ENCODE measurements around the gene INCENP. TPM values are rescaled to one million over a fixed set of nuclear protein-coding genes. Genes with fewer than 3 reads are reported as not detected.
"Not testable (repeated sequence)": the region's sequence is repeated elsewhere in the genome, so short reads cannot be mapped to it uniquely, and the experiment has no call there.

INCENP gene
- total RNA-seq, 1 donor from 2014 or later, result 10.3 TPM

DNA sequence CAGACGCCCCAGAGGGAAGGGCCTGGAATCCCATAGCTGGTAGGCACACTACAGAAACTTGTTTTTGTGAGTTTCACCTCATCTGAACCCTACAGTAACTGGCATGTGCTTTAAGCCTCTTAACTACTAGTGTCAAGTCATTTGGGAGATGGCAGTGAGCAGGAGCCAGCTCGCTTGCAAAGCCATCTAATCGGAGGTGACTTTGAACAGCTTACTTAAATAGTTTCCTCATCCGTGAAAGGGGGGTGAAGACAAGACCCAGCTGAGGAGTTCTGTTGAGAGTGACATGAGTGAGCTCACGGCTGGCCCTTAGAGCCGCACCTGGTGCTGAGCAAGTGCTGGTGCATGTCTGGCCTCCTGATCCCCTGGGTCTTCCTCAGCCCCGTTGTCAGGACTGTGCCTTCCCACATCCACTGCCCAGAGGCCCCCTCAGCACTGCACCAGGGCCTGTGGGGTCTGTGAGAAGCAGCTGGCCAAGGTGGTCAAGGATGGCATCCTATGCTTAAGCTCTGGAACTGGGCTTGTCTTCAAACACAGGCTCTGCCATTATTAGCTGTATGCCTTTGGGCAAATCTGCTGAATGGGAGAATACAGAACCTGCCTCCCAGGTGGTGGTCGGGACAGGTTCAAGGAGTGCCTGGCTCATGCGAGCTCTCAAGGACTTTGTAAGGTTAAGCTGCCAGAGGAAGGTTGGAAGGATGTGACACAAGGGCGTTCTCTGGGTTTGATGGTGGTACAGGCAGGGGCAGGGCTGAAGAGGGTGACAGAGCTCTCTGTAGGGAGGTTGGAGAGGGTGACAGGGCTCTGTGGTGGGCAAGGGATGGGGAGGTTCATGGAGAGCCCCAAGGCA lies 27.3 kb downstream of the INCENP start:
- ATAC-seq (ENCODE audit: poor library complexity), result peak; percentile 67

DNA sequence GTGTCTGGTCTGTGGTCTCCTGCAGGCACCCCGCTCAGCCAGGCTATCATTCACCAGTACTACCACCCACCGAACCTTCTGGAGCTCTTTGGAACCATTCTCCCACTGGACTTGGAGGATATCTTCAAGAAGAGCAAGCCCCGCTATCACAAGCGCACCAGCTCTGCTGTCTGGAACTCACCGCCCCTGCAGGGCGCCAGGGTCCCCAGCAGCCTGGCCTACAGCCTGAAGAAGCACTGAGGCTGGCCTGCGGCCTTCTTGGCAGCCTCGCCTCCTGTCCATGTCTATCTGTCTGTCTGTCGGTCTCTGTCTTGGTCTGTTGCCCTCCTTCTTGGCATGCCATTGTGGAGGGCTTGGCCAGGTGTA lies 27.9 kb downstream of the INCENP start:
- ATAC-seq (ENCODE audit: poor library complexity) (no peak), DNase-seq (no peak)
- intact Hi-C loops (cut with DNase I), result no loop called here

More for the DNA sequence above, 27.3 kb downstream of the INCENP start:
- intact Hi-C loops (cut with DNase I), result no loop called here
- DNase-seq, result no peak

- intact Hi-C loops (cut with DNase I), result no loop called here
- ATAC-seq (ENCODE audit: poor library complexity) (no peak), DNase-seq (no peak)
Observed at GRCh38 chr11:62152245-62153086, 28.7 kb downstream of the INCENP start.

DNA sequence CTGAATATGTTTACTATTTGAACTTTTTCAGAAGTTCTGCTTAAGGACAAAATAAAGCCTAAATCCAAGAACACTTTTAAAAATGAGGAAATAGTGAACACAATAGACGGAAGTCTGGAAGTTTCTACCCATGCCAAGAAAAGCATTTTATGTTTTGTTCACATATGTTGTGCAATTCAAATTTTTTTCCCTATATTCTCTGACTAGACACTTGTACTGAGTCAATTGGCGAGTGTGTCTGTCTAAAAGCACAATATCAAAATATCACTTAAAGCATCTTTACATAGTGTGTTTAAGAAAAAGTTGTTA lies 29.2 kb downstream of the INCENP start:
- no peak for ATAC-seq (ENCODE audit: poor library complexity)
- intact Hi-C loops (cut with DNase I), result no loop called here
- no peak for DNase-seq

DNA sequence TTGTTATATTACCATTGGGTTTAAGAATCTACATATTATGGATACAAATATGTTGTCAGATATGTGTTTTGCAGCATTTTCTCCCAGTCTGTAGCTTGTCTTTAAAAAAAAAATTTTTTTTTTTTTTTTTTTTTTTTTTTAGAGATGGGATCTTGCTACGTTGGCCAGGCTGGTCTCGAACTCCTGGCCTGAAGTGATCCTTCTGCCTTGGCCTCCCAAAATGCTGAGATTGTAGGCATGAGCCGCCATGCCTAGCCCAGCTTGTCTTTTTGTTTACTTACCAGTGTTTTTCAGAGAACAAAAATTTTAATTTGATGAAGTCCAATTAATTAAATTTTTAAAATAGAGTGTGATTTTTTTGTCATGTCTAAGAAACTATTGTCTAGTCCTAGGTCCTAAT lies 29.8 kb downstream of the INCENP start:
- DNase-seq (no peak), ATAC-seq (ENCODE audit: poor library complexity) (no peak)
- intact Hi-C loops (cut with DNase I), result no loop called here

GRCh38 chr11:62157603-62158002 lies 33.8 kb downstream of the INCENP start:
- DNase-seq (no peak), ATAC-seq (ENCODE audit: poor library complexity) (peak; percentile 58)
- intact Hi-C loops (cut with DNase I), result no loop called here

- no peak for DNase-seq
- intact Hi-C loops (cut with DNase I), result no loop called here
- ATAC-seq (ENCODE audit: poor library complexity), result no peak
Observed at GRCh38 chr11:62166371-62166770, 42.6 kb downstream of the INCENP start.

- DNase-seq (peak; percentile 62), ATAC-seq (ENCODE audit: poor library complexity) (peak; percentile 76)
Observed at GRCh38 chr11:62169448-62169847, 45.6 kb downstream of the INCENP start.

GRCh38 chr11:62169935-62170334 lies 46.1 kb downstream of the INCENP start:
- DNase-seq, result no peak
- ATAC-seq (ENCODE audit: poor library complexity), result peak; percentile 59
- intact Hi-C loops (cut with DNase I), result loop anchor here (5.0 kb wide), 1 partner anchor 142 kb away; no protein-coding TSS in a partner anchor

More at GRCh38 chr11:62169448-62169847, 45.6 kb downstream of the INCENP start:
- intact Hi-C loops (cut with DNase I), result no loop called here

GRCh38 chr11:62171261-62171723 lies 47.5 kb downstream of the INCENP start:
- peak; percentile 80 for ATAC-seq (ENCODE audit: poor library complexity)
- DNase-seq, result peak; percentile 76
- intact Hi-C loops (cut with DNase I), result loop anchor here (5.0 kb wide), 1 partner anchor 141 kb away; no protein-coding TSS in a partner anchor

DNA sequence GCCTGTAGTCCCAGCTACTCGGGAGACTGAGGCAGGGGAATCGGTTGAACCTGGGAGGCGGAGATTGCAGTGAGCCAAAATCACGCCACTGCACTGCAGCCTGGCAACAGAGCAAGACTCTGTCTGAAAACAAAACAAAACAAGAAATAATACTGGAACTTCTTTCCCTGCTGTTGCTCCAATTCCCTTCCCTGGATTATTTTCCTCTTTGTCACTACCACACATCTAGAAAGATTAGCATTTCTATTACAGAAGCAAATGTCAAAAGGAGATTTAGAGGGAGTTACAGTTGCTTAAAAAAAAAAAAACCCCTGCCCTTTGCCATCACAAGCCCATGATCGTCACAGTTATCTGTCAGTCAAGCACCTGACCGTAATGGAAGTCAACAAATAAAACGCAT lies 48.5 kb downstream of the INCENP start:
- DNase-seq (no peak), ATAC-seq (ENCODE audit: poor library complexity) (no peak)
- intact Hi-C loops (cut with DNase I), result loop anchor here (5.0 kb wide), 1 partner anchor 140 kb away; no protein-coding TSS in a partner anchor

DNA sequence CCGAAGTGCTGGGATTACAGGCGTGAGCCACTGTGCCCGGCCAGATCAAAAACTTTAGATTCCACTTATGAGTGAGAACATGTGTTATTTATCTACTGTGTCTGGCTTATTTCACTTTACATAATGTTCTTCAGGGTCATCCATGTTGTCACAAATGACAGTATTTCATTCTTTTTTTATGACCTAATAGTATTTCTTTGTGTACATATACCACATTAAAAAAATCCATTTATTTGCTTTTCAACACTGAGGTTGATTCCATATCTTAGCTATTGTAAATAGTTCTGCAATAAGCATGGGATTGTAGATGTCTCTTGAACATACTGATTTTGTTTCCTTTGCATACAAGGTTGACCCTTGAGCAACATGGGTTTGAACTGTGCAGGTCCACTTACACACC lies 53.0 kb downstream of the INCENP start:
- DNase-seq, result no peak
- no peak for ATAC-seq (ENCODE audit: poor library complexity)
- intact Hi-C loops (cut with DNase I), result no loop called here

GRCh38 chr11:62179995-62180394 lies 56.2 kb downstream of the INCENP start:
- DNase-seq, result no peak
- intact Hi-C loops (cut with DNase I), result no loop called here
- no peak for ATAC-seq (ENCODE audit: poor library complexity)

DNA sequence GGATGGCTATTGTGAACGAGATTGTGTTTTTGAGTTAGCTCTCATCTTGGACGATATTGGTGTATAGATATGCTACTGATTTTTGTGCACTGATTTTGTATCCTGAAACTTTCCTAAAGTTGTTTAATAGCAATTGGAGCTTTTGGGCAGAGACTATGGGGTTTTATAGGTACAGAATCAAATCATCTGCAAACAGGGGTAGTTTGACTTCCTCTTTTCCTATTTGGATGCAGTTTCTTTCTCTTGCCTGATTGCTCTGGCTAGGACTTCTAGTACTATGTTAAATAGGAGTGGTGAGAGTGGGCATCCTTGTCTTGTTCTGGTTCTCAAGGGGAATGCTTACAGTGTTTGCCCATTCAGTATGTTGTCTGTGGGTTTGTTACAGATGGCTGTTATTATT lies 57.3 kb downstream of the INCENP start:
- DNase-seq (no peak), ATAC-seq (ENCODE audit: poor library complexity) (no peak)
- intact Hi-C loops (cut with DNase I), result no loop called here

DNA sequence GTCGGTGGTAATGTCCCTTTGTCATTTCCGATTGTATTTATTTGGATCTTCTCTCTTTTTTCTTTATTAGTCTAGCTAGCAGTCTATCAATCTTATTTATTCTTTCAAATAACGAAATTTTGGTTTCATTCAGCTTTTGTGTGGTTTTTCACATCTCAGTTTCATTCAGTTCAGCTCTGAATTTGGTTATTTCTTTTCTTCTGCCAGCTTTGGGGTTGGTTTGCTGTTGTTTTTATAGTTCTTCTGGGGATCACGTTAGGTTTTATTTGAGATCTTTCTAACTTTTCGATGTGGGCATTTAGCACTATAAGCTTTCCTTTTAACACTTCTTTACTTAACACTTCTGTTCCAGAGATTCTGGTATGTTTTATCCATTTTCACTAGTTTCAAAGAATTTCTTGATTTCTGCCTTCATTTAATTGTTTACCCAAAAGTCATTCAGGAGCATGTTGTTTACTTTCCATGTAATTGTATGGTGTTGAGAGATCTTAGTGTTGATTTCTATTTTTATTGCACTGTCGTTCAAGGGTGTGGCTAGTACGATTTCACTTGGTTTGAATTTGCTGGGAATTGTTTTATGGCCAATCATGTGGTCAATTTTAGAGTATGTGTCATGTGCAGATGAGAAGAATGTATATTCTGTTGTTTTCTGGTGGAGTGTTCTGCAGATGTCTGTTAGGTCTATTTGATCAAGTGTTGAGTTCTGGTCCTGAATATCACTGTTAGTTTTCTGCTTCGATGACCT lies 58.5 kb downstream of the INCENP start:
- intact Hi-C loops (cut with DNase I), result no loop called here
- DNase-seq, result no peak
- ATAC-seq (ENCODE audit: poor library complexity), result no peak

- DNase-seq (peak; percentile 62), ATAC-seq (ENCODE audit: poor library complexity) (peak; percentile 96)
- intact Hi-C loops (cut with DNase I), result no loop called here
Observed at GRCh38 chr11:62186195-62186594, 62.4 kb downstream of the INCENP start.

DNA sequence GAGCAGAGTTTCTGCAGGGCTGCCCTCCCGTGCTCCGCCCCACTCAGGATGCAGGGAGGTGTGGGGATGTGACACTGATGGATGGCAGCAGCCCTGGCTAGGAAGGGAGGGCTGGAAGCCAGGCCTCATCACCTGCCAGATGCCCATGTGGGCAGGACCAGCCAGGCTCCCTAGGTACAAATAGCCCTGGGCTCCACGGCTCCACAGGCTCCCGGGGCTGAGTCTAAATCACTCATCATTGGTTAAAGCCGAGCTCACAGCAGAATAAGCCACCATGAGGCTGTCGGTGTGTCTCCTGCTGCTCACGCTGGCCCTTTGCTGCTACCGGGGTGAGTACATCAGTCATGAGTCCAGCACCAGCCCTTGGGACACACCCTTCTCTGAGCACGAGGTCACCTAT lies 66.2 kb downstream of the INCENP start, which contains the start of gene SCGB1D1:
Gene SCGB1D1 (plus strand): TSS at position 206 of the 400 bp plus-strand sequence. CDS start 69 bp downstream, at position 275.
- no peak for ATAC-seq (ENCODE audit: poor library complexity)
- DNase-seq, result no peak
- intact Hi-C loops (cut with DNase I), result no loop called here

- no peak for DNase-seq
- intact Hi-C loops (cut with DNase I), result no loop called here
- no peak for ATAC-seq (ENCODE audit: poor library complexity)
Observed at GRCh38 chr11:62193952-62194351, 70.1 kb downstream of the INCENP start.

DNA sequence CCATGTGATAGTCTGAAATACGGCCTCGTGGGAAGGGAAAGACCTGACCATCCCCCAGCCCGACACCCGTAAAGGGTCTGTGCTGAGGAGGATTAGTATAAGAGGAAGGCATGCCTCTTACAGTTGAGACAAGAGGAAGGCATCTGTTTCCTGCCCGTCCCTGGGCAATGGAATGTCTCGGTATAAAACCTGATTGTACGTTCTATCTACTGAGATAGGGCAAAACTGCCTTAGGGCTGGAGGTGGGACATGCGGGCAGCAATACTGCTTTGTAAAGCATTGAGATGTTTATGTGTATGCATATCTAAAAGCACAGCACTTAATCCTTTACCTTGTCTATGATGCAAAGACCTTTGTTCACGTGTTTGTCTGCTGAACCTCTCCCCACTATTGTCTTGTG lies 71.2 kb downstream of the INCENP start:
- DNase-seq; ATAC-seq (ENCODE audit: poor library complexity); intact Hi-C loops (cut with DNase I): not testable (repeated sequence)

Data from Right ventricle myocardium superior (tissue), 1 donor.